BE2C (cell line): ENCODE measurements around the gene RAB11FIP4.

ENCODE experiments used
- DNase-seq: peaks from one replicate; pipeline ENCODE4 v3.0.0-alpha.2; 2020
- H3K27me3 ChIP-seq: fragments of 250-450 bp; sonication (Bioruptor Pico); 2 replicates; pipeline ENCODE4 v1.5.1; 2020; ENCODE audit warnings: mild to moderate bottlenecking
- H3K36me3 ChIP-seq: fragments of 250-450 bp; sonication (Bioruptor Pico); 2 replicates; pipeline ENCODE4 v1.5.1; 2020; ENCODE audit warnings: mild to moderate bottlenecking
- H3K4me1 ChIP-seq: fragments of 250-450 bp; sonication (Bioruptor Pico); 2 replicates; pipeline ENCODE4 v1.5.1; 2020
- H3K4me3 ChIP-seq: 2 replicates; pipeline ENCODE4 v1.5.1; 2011; ENCODE audit warnings: low read depth, low read length
- H3K9me3 ChIP-seq: fragments of 250-450 bp; sonication (Bioruptor Pico); 2 replicates; pipeline ENCODE4 v1.5.1; 2020
- TF ChIP-seq, protein P1 (sequence below): IDR thresholded peaks from 2 replicates; pipeline ENCODE4 v1.5.1; 2012; ENCODE audit warnings: mild to moderate bottlenecking, low read depth, low read length

RAB11FIP4 gene

DNA sequence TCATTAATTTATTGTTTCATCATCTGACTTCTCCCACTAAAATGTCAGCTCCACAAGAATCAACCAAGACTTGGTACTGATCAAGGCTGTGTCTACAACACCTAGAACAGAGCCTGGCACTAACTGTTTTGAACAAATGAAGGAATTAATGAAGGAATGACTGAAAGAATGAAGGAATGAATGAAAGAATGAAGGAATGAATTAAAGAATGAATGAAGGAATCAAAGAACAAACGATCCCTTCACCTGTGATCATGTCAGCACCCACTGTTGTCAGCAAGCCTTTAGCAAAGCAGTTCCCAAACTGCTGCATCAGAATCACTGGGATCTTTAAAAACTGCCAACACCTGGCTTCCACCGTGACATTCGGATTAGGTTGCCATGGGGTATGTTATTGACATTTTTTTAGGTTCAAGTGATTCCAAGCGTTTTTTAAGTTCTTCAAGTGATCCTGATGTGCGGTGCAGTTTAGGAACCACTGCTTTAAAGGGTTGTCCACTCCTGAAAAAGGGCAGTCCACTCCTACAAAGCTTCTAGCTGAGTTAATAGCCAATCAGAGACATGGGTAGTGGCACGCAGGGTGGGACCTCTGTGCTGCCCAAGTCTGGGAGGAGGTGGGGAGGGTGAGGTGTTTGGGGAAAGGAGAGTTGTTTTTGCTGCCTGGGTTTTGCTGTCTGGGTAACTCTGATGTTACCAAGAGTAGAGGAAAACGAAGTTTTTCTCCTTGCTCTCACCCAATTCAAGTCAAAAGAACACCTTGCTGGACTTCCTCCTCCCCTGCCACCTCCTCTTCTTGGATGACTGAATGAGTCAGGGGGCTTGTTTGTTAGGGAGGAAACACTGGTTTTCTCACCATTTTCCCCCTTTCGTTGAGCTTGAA is 89.7 kb downstream of the RAB11FIP4 start:
- TF ChIP-seq, protein P1, sequence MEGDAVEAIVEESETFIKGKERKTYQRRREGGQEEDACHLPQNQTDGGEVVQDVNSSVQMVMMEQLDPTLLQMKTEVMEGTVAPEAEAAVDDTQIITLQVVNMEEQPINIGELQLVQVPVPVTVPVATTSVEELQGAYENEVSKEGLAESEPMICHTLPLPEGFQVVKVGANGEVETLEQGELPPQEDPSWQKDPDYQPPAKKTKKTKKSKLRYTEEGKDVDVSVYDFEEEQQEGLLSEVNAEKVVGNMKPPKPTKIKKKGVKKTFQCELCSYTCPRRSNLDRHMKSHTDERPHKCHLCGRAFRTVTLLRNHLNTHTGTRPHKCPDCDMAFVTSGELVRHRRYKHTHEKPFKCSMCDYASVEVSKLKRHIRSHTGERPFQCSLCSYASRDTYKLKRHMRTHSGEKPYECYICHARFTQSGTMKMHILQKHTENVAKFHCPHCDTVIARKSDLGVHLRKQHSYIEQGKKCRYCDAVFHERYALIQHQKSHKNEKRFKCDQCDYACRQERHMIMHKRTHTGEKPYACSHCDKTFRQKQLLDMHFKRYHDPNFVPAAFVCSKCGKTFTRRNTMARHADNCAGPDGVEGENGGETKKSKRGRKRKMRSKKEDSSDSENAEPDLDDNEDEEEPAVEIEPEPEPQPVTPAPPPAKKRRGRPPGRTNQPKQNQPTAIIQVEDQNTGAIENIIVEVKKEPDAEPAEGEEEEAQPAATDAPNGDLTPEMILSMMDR: no peak
- DNase-seq: no peak
- H3K9me3 ChIP-seq: no peaks in the 10 kb centered on the region
- H3K4me3 ChIP-seq: no peak overlapping the region
- no peaks in the 10 kb centered on the region for H3K27me3 ChIP-seq
- no peaks in the 10 kb centered on the region for H3K36me3 ChIP-seq
- no peaks in the 10 kb centered on the region for H3K4me1 ChIP-seq

DNA sequence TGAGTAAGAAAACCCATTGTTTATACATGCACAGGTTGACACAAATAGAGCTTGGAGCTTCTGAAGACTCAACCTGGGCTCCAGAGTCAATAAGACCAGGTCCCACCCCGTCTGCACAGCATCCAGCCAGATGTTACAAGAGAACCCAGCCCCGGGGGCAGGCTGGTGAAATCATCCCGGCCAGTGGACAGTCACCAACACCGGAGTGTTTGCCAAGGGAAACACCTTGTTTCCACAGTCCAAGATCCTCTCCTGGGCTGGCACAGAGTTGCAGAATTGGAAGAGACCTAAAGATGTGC is 90.3 kb downstream of the RAB11FIP4 start:
- H3K4me1 ChIP-seq: no peaks in the 10 kb centered on the region
- TF ChIP-seq, protein P1: no peak
- no peaks in the 10 kb centered on the region for H3K36me3 ChIP-seq
- H3K4me3 ChIP-seq: no peak overlapping the region
- H3K27me3 ChIP-seq: no peaks in the 10 kb centered on the region
- DNase-seq: no peak
- H3K9me3 ChIP-seq: no peaks in the 10 kb centered on the region

DNA sequence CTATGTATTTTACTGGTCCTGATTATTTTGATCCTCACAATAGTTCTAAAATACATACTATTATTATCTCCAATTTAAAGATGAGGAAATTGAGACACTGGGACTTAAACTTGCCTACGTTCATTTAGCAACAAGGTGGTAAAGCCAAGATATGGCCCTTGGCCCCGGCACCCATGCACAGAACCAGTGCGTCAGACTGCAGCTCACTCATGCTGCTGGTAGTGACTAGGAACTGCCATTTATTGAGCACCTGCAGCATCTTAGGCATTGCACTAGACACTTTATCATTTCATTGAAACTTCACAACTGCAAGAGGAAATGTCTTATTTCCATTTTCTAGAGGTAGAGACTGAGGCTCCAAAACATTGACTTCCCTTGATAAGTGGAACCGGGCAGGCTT is 93.3 kb downstream of the RAB11FIP4 start:
- TF ChIP-seq, protein P1: no peak
- Histone ChIP-seq H3K9me3 (no peaks in the 10 kb centered on the region), H3K4me3 (no peak overlapping the region), H3K27me3 (peaks cover 5% of the 10 kb centered on the region; the same call in 1 of the 2 replicates), H3K4me1 (no peaks in the 10 kb centered on the region), H3K36me3 (no peaks in the 10 kb centered on the region)
- no peak for DNase-seq

DNA sequence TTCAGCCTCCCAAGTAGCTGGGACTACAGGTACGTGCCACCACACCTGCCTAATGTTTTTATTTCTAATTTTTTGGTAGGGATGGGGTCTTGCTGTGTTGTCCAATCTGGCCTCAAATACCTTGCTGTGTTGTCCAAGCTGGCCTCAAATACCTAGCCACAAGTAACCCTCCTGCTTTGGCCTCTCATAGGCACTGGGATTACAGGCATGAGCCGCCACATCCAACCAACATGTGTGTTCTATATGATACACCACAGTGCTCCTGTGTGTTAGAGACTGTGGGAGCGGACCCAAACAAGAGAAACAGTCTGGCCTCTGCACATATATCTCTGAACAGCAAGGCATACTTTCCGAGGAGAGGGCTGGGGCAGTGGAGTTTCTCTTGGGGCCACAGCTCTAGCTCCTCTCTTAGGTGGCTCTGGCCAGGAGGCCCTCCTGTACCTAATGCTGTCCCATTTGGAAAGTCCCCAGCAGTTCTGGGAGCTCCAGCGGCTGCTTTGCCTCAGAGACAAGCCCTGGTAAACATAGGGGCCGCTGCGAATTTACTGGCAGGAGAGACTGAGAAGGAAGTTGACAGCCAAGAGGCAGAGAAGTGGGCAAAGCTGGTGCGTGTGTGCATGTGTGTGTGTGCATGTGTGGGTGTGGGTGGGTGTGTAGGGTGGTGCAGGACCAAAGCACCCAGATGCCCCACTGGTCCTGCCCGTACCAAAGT is 95.0 kb downstream of the RAB11FIP4 start:
- Histone ChIP-seq H3K4me3 (no peak overlapping the region), H3K27me3 (peaks cover 5% of the 10 kb centered on the region; the same call in 1 of the 2 replicates), H3K4me1 (no peaks in the 10 kb centered on the region), H3K36me3 (no peaks in the 10 kb centered on the region), H3K9me3 (no peaks in the 10 kb centered on the region)
- TF ChIP-seq, protein P1: no peak
- DNase-seq: no peak

DNA sequence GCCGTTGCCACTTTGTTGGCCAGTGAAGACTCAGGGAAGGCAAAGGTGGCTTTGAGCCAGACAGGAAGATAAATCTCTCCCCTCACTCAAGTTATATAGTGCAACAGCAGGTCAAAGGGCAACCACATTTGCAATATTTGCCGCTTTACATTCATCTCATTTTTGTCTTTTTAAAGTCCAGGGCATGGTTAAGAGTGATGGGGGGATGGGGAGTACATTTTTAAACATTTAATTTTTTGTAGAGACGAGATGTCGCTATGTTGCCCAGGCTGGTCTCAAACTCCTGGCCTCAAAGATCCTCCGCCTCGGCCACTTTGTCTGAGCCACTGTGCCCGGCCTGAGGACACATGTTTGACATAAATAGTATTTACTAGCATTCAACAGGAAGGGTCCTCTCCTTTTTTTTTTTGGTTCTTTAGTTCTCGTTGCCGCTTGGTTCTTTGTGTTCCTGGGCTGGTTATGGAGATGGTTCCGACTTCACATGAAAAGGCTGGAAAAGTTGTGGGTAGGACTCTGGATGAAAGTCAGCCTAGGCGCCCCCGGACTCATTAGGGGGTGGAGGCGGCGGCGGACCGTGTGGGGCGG is 95.7 kb downstream of the RAB11FIP4 start:
- no peak for DNase-seq
- H3K27me3 ChIP-seq: peaks cover 5% of the 10 kb centered on the region; the same call in 1 of the 2 replicates
- H3K4me3 ChIP-seq: peak overlapping the region; percentile 37
- TF ChIP-seq, protein P1: no peak
- no peaks in the 10 kb centered on the region for H3K4me1 ChIP-seq
- H3K9me3 ChIP-seq: no peaks in the 10 kb centered on the region
- H3K36me3 ChIP-seq: no peaks in the 10 kb centered on the region
